GM21360 (cell line): Measurements from ENCODE around the gene DIS3L2.
"Not testable (repeated sequence)": the region's sequence is repeated elsewhere in the genome, so short reads cannot be mapped to it uniquely, and the experiment has no call there.

Source experiments
- ATAC-seq: cut with Tn5 transposase; IDR thresholded peaks from one replicate; pipeline ENCODE4 v1.9.1; 2021; ENCODE audit warnings: mild to moderate bottlenecking, moderate library complexity; ENCODE audit not compliant: unreplicated experiment

The DIS3L2 gene

GRCh38 chr2:232330068-232330999, 368.8 kb downstream of the DIS3L2 start:
- no peak for ATAC-seq

DNA sequence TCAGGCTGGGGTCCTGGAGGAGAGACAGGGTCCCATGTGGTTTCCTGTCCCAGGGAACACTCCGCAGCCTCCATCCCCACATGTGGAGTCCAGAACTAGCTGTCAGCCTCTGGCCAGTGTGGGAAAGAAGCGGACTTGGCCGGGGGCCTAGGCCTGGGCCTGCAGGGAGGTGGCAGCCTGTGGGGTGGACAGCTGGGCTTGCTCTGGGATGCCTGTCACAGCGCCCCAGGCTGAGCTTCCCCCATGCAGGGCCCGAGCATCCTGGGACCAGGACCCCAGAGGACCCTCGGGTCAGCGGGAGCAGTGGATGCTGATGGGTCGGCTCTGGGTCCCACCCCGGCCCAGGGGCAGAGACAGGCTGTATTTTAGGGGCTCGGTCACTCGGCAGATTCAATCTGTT, 369.5 kb downstream of the DIS3L2 start:
- ATAC-seq, result not testable (repeated sequence)

- ATAC-seq, result not testable (repeated sequence)
Observed at GRCh38 chr2:232331641-232332040, 370.1 kb downstream of the DIS3L2 start.

- not testable (repeated sequence) for ATAC-seq
Observed at GRCh38 chr2:232332244-232332939, 370.9 kb downstream of the DIS3L2 start.

- ATAC-seq, result no peak
Observed at GRCh38 chr2:232332940-232333259, 371.4 kb downstream of the DIS3L2 start.

- ATAC-seq, result no peak
Observed at GRCh38 chr2:232333361-232334135, 372.0 kb downstream of the DIS3L2 start.

GRCh38 chr2:232334136-232334884, 372.8 kb downstream of the DIS3L2 start:
- ATAC-seq, result not testable (repeated sequence)

DNA sequence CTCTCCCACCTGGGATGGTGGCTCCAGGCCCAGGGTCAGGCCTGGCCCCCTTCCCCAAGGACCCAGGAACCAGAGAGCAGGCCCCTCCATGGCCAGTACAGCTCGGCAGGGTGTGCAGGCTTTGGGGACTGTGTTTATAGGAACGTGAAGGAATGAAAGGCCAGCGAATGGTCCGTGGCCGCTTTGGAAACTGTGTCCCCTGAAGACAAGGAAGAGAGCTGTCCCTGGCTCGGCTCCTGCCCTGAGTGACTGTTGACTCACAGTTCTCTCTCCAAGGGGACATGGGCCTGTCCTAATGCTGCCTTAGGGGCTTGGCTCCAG, 373.3 kb downstream of the DIS3L2 start:
- ATAC-seq, result not testable (repeated sequence)

GRCh38 chr2:232335206-232335858, 373.8 kb downstream of the DIS3L2 start:
- ATAC-seq, result not testable (repeated sequence)

DNA sequence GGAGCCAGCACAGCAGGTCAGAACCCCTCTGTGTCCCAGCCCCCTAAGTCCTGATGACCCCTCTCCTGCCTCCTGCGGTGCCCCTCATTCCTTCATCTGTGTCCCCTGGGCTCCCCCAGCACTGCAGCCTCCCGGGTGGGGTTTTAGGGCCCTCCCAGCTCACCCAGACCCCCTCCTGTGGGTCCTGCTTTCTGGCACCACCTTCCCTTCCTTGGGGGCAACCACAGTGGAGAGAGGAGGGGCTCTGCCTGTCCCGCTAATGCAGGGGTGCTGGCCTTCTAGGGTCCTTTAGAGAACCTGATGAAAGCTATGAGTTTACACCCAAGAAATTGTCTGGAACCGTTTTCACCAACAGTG, 374.3 kb downstream of the DIS3L2 start:
- no peak for ATAC-seq

DNA sequence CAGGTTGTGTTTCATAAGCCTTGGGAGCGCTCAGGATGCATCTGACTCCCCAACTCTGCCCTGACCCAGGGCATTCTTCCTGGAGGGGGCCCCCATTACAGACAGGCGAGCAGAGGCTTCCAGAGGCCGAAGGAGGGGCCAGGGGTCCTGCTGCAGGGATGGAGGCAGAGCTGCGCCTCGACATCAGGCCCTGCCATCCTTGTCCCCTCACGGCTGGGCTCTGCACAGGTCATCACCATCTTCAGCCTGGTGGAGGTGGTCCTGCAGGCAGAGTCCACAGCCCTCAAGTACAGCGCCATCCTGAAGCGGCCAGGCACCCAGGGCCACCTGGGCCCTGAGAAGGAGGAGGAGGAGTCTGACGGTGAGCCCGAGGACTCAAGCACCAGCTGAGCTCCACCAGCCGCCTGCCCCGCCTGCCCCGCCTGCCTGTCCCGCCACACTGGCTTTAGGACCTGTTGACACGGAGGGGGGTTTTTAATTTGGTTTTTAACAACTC, 374.8 kb downstream of the DIS3L2 start:
- no peak for ATAC-seq

GRCh38 chr2:232336981-232337720, 375.6 kb downstream of the DIS3L2 start:
- ATAC-seq, result no peak

- not testable (repeated sequence) for ATAC-seq
Observed at GRCh38 chr2:232338094-232338758, 376.7 kb downstream of the DIS3L2 start.

DNA sequence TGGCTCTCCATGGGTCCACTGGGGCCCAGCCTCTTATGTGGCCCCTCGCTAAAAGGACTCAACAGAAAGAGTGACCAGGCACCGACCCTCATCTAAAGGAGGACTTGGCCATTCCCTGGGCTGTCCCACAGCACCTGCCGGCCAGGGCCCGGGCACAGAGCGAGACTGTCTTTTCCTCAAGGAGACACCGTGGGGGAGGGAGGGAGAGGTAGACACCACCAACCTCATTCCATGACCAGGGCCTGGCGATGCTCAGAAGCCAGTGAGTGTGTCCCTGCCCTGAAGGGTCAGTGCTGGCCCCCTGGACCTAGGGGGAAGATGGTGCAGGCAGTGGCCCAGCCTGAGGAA, 377.2 kb downstream of the DIS3L2 start:
- ATAC-seq, result no peak

- ATAC-seq, result no peak
Observed at GRCh38 chr2:232339121-232340081, 377.9 kb downstream of the DIS3L2 start.

DNA sequence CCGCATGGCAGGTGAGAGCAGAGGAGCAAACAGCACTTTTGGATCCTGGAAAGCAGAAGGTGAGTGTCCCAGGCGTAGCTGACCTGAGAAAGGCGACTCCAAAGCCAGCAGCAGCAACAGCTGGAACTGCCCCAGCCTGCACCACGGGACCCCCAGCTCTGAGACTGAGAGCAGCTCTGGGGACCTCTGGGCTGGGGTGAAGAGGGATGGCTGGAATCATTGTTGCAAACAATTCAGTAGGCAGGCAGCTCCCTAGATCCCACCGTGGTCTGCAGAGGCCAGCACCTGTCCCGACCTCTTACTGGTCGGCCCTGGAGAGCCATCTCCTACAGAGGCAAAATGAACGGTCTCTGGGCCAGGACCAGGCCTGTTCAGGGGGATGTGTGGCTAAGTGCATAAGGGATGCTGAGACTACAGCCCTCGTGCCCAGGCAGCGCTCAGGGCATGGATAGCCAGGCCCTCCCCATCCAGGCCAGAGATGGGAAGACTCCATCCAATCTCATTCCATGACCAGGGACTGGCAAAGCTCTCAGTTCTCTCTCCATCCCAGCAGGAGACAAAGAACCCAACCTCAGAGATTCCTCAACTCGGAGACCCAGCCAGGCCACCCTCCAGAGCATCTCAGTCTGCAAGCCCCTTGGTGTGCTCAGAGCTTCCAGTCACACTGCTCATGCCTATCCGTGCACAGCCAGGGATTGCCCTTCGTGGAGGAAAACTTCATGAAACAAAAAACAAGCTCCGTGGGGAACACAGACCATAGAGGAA, 378.8 kb downstream of the DIS3L2 start:
- ATAC-seq, result no peak

DNA sequence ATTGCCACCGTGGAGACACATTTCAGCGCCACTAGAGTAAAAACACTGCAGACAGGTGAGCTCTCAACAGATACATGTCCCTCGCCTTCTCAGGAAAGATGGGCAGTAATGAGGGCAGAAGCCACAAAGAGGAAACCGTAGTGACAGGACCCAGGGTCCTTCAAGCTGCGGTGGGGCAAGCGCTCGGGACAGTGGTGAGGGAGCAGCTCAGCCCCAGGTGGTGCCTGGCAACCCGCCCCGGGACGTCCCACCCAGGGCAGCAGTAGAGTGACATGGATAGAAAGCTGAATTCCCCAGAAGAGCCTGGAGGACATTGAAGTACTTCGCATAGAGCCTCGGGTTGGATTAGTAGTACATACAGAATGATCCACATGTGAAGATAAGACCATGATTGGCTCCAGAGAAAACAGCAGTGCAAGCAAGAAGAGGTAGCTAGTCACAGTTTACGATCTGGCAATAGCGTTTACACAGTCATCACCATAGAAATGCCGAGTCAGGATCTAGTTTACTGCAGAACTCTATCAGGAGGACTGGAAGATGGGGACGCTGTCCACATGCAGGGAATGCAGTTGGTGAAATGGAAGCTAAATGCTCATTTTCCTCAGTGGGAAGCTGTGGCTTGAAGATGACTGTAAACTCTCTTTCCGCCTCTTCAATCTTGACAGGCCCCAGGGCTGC, 379.7 kb downstream of the DIS3L2 start:
- no peak for ATAC-seq
